Activated T-cell treated with anti-CD3 and anti-CD28 coated beads, Interleukin-2, amount 50 U/mL, for 24 hours (primary cell): ENCODE data around the gene NUDT4.
"Not testable (repeated sequence)": the region's sequence is repeated elsewhere in the genome, so short reads cannot be mapped to it uniquely, and the experiment has no call there.

Experiments
- DNase-seq: peaks from one replicate; pipeline ENCODE4 v3.0.0-alpha.2; 2020
- H3K27ac Mint-ChIP-seq: 2 replicates; pipeline ENCODE4 v1.8.0; 2020; ENCODE audit warnings: mild to moderate bottlenecking, mixed read lengths
- H3K27me3 Mint-ChIP-seq: 2 replicates; pipeline ENCODE4 v1.8.0; 2020; ENCODE audit warnings: mixed read lengths
- H3K36me3 Mint-ChIP-seq: 2 replicates; pipeline ENCODE4 v1.8.0; 2020; ENCODE audit warnings: low read depth, mixed read lengths
- H3K4me1 Mint-ChIP-seq: 2 replicates; pipeline ENCODE4 v1.8.0; 2020; ENCODE audit warnings: low read depth, mixed read lengths
- H3K4me3 Mint-ChIP-seq: 2 replicates; pipeline ENCODE4 v1.8.0; 2020; ENCODE audit warnings: mild to moderate bottlenecking, moderate library complexity, mixed read lengths
- H3K9me3 Mint-ChIP-seq: 2 replicates; pipeline ENCODE4 v1.8.0; 2020; ENCODE audit warnings: mixed read lengths

NUDT4 gene

GRCh38 chr12:93402333-93403311 lies 24.9 kb downstream of the NUDT4 start:
- H3K4me1 Mint-ChIP-seq: peaks cover 31% of the 10 kb centered on the region
- no peaks in the 10 kb centered on the region for H3K27me3 Mint-ChIP-seq
- H3K4me3 Mint-ChIP-seq: no peak overlapping the region
- H3K9me3 Mint-ChIP-seq: no peaks in the 10 kb centered on the region
- peak overlapping the region; percentile 58 for H3K27ac Mint-ChIP-seq
- H3K36me3 Mint-ChIP-seq: peaks cover 69% of the 10 kb centered on the region
- no peak for DNase-seq

- Mint-ChIP-seq H3K4me1 (peaks cover 47% of the 10 kb centered on the region), H3K4me3 (no peak overlapping the region), H3K9me3 (no peaks in the 10 kb centered on the region), H3K36me3 (peaks cover 71% of the 10 kb centered on the region), H3K27ac (peak overlapping the region; percentile 28), H3K27me3 (no peaks in the 10 kb centered on the region)
- no peak for DNase-seq
Observed at GRCh38 chr12:93403988-93404803, 26.5 kb downstream of the NUDT4 start.

- Mint-ChIP-seq H3K9me3 (no peaks in the 10 kb centered on the region), H3K4me1 (peaks cover 53% of the 10 kb centered on the region), H3K27ac (peak overlapping the region; percentile 69), H3K27me3 (no peaks in the 10 kb centered on the region), H3K4me3 (no peak overlapping the region), H3K36me3 (peaks cover 80% of the 10 kb centered on the region)
- DNase-seq: no peak
Observed at GRCh38 chr12:93404961-93405849, 27.5 kb downstream of the NUDT4 start.

GRCh38 chr12:93407054-93407962 lies 29.6 kb downstream of the NUDT4 start:
- peaks cover 94% of the 10 kb centered on the region for H3K36me3 Mint-ChIP-seq
- H3K9me3 Mint-ChIP-seq: no peaks in the 10 kb centered on the region
- peak overlapping the region; percentile 90 for H3K27ac Mint-ChIP-seq
- no peak overlapping the region for H3K4me3 Mint-ChIP-seq
- DNase-seq: no peak
- H3K27me3 Mint-ChIP-seq: no peaks in the 10 kb centered on the region
- peaks cover 67% of the 10 kb centered on the region for H3K4me1 Mint-ChIP-seq

- DNase-seq: no peak
- Mint-ChIP-seq H3K4me3 (no peak overlapping the region), H3K27ac (peak overlapping the region; percentile 90), H3K27me3 (no peaks in the 10 kb centered on the region), H3K9me3 (no peaks in the 10 kb centered on the region), H3K4me1 (peaks cover 66% of the 10 kb centered on the region), H3K36me3 (peaks cover 92% of the 10 kb centered on the region)
Observed at GRCh38 chr12:93407963-93408283, 30.2 kb downstream of the NUDT4 start.

GRCh38 chr12:93408813-93409212 lies 31.1 kb downstream of the NUDT4 start:
- no peak for DNase-seq
- Mint-ChIP-seq H3K36me3 (peaks cover 92% of the 10 kb centered on the region), H3K9me3 (no peaks in the 10 kb centered on the region), H3K27ac (peak overlapping the region; percentile 90), H3K4me3 (no peak overlapping the region), H3K4me1 (peaks cover 70% of the 10 kb centered on the region), H3K27me3 (no peaks in the 10 kb centered on the region)

DNA sequence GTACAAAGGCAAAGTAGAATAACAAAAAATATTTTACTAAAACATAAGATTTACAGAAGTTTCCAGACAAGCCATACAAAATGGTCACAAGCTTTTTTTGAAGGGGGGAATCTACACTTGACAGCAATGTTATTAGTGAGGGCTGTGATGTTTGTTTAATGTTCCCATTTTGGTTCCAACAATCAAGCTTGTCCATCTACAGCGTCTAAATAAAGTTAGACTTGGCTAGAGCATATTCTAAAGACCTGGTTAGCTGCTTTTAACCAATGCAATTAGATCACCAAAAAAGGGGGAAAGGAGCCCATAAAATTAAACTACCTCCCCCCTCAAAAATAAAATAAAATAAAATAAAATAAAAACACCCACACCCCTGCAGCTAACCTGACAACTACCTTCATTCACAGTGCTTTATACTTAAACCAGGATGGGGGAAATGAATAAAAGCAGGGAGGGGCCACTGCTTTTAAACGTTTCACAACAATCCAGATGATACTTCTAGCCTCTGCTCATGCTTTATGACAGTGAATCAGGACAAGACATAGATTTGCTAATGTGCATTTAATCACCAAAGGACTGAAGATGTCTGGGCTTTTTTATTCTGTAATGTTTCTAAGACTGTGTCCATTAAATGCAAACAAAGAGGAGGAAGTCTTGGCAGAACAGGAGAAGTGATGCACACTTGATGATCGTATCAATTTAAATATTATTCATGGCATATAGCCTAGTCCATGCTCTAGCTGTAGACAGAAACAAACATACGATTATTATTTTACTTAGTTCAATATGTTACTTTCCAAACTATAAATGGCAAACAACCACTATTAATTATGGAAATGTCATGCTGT lies 31.8 kb downstream of the NUDT4 start:
- H3K9me3 Mint-ChIP-seq, H3K4me3 Mint-ChIP-seq, H3K27me3 Mint-ChIP-seq, DNase-seq: not testable (repeated sequence)
- Mint-ChIP-seq H3K36me3 (peaks cover 88% of the 10 kb centered on the region), H3K27ac (peak overlapping the region; percentile 90), H3K4me1 (peaks cover 71% of the 10 kb centered on the region)

- not testable (repeated sequence) for H3K4me3 Mint-ChIP-seq, H3K27me3 Mint-ChIP-seq, DNase-seq, H3K9me3 Mint-ChIP-seq
- H3K27ac Mint-ChIP-seq: peak overlapping the region; percentile 69
- peaks cover 77% of the 10 kb centered on the region for H3K4me1 Mint-ChIP-seq
- peaks cover 81% of the 10 kb centered on the region for H3K36me3 Mint-ChIP-seq
Observed at GRCh38 chr12:93411060-93411459, 33.3 kb downstream of the NUDT4 start.

DNA sequence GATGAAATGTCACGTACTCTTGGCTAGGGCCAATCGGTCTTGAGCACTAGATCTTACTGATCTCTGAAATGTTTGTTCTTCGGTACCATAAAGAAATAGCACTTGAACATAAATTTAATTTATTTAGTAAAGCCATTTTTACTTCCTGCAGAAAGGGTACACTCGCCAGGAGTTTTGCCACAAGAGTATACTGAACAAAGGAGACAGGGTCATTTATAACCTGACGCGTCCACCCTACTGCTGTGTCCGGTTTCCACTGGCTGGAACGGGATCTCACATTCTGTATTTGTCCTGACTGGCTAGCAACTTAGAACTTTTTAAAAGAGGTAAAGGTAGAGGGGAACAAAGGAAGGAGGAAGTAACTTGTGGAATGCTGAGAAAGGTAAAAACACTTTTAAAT lies 34.7 kb downstream of the NUDT4 start:
- H3K4me3 Mint-ChIP-seq, H3K27me3 Mint-ChIP-seq, H3K9me3 Mint-ChIP-seq, DNase-seq: not testable (repeated sequence)
- H3K36me3 Mint-ChIP-seq: peaks cover 69% of the 10 kb centered on the region
- peak overlapping the region; percentile 85 for H3K27ac Mint-ChIP-seq
- H3K4me1 Mint-ChIP-seq: peaks cover 87% of the 10 kb centered on the region

- Mint-ChIP-seq H3K9me3 (no peaks in the 10 kb centered on the region), H3K27ac (peak overlapping the region; percentile 78), H3K4me1 (peaks cover 84% of the 10 kb centered on the region), H3K27me3 (no peaks in the 10 kb centered on the region), H3K36me3 (peaks cover 62% of the 10 kb centered on the region), H3K4me3 (no peak overlapping the region)
- no peak for DNase-seq
Observed at GRCh38 chr12:93413064-93413463, 35.3 kb downstream of the NUDT4 start.

DNA sequence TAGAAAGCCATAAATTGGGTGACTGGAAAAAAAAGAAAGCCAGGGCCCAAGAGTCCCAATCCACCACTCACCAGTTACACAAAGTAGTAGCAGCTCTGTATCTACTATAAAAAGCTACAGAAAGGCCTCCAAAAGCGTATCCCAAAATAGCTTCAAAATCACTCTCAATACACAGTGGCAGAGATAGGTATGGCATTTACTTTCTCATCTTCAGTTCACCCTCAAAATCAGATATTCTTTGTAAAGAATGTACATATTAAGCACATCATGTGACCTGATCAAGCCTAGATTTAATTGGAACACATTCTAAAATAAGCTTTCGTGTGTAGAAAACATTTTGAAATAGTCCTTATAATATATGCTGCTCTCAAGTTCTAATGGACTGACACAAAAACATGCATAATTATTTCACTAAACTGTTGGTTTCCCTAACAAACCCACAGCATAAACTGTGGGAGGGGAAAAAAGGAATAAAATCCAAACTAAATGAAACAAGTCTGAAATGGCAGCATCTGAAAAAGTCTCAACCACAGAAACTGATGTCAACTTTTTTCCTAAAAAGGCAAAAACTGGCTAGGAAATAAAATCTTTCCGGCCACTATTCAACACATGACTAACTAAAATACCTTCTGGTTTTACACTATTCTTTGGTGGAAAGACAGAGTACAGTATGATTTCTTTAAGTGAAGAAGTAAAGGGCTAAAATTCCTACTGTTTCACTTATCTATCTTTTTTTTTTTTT lies 38.2 kb downstream of the NUDT4 start:
- peak overlapping the region; percentile 91 for H3K27ac Mint-ChIP-seq
- DNase-seq: no peak
- H3K27me3 Mint-ChIP-seq: no peaks in the 10 kb centered on the region
- peak overlapping the region; percentile 45 for H3K4me3 Mint-ChIP-seq
- H3K9me3 Mint-ChIP-seq: no peaks in the 10 kb centered on the region
- peaks cover 84% of the 10 kb centered on the region for H3K4me1 Mint-ChIP-seq
- peaks cover 38% of the 10 kb centered on the region for H3K36me3 Mint-ChIP-seq

GRCh38 chr12:93417967-93418480 lies 40.3 kb downstream of the NUDT4 start:
- peak overlapping the region; percentile 59 for H3K27ac Mint-ChIP-seq
- no peak overlapping the region for H3K4me3 Mint-ChIP-seq
- no peaks in the 10 kb centered on the region for H3K9me3 Mint-ChIP-seq
- no peaks in the 10 kb centered on the region for H3K27me3 Mint-ChIP-seq
- peaks cover 88% of the 10 kb centered on the region for H3K4me1 Mint-ChIP-seq
- no peak for DNase-seq
- peaks cover 37% of the 10 kb centered on the region for H3K36me3 Mint-ChIP-seq
